Endodermal cell (in vitro differentiated cells): Measurements from ENCODE around the gene OR1J4. TPM values are rescaled to one million over a fixed set of nuclear protein-coding genes. Genes with fewer than 3 reads are reported as not detected.

Experiments used
- DNase-seq: peaks from one replicate; pipeline ENCODE4 v3.0.0-alpha.2; 2017
- H3K27ac ChIP-seq: 2 replicates; pipeline ENCODE4 v1.5.1; 2013; ENCODE audit warnings: mild to moderate bottlenecking, low read depth, low read length, moderate library complexity
- H3K27me3 ChIP-seq: 2 replicates; pipeline ENCODE4 v1.6.1; 2013; ENCODE audit warnings: mild to moderate bottlenecking, low read length, moderate library complexity; ENCODE audit not compliant: insufficient read depth, control insufficient read depth, poor library complexity, severe bottlenecking
- H3K36me3 ChIP-seq: 2 replicates; pipeline ENCODE4 v1.7.0; 2013; ENCODE audit warnings: mild to moderate bottlenecking, low read length, moderate library complexity; ENCODE audit not compliant: control insufficient read depth, insufficient read depth
- H3K4me1 ChIP-seq: one replicate; pipeline ENCODE4 v1.7.0; 2013; ENCODE audit warnings: low read length; ENCODE audit not compliant: control insufficient read depth, insufficient read depth
- H3K4me3 ChIP-seq: 2 replicates; pipeline ENCODE4 v1.5.1; 2013; ENCODE audit warnings: mild to moderate bottlenecking, low read length, moderate library complexity
- H3K9ac ChIP-seq: 2 replicates; pipeline ENCODE4 v1.6.1; 2013; ENCODE audit warnings: mild to moderate bottlenecking, low read length, moderate library complexity; ENCODE audit not compliant: poor library complexity, severe bottlenecking; ENCODE audit errors: extremely low read depth
- H3K9me3 ChIP-seq: 2 replicates; pipeline ENCODE4 v1.6.1; 2013; ENCODE audit warnings: mild to moderate bottlenecking, low read length, moderate library complexity; ENCODE audit not compliant: control insufficient read depth
- H3K27ac Mint-ChIP-seq: 2 replicates; pipeline ENCODE4 v1.8.0; 2020; ENCODE audit warnings: mixed read lengths
- H3K27me3 Mint-ChIP-seq: 2 replicates; pipeline ENCODE4 v1.8.0; 2021; ENCODE audit warnings: mild to moderate bottlenecking, mixed read lengths; ENCODE audit not compliant: insufficient read depth
- H3K36me3 Mint-ChIP-seq: 2 replicates; pipeline ENCODE4 v1.8.0; 2020; ENCODE audit warnings: low read depth, mixed read lengths
- H3K4me1 Mint-ChIP-seq: 2 replicates; pipeline ENCODE4 v1.8.0; 2020; ENCODE audit warnings: mixed read lengths
- H3K4me3 Mint-ChIP-seq: 2 replicates; pipeline ENCODE4 v1.8.0; 2020; ENCODE audit warnings: mild to moderate bottlenecking, moderate library complexity, mixed read lengths
- H3K9me3 Mint-ChIP-seq: 2 replicates; pipeline ENCODE4 v1.8.0; 2020; ENCODE audit warnings: mild to moderate bottlenecking, mixed read lengths
- whole genome bisulfite sequencing, 2 experiments: methylation state at CpG; one replicate each; pipeline versions ENCODE4 v1.1.5 to v1.1.7; 2013; ENCODE audit warnings: missing lambda C conversion rate in 2 of 2, mixed read lengths in 1 of 2; ENCODE audit not compliant: insufficient coverage in 1 of 2, insufficient read length in 1 of 2; 5-methylcytosine and 5-hydroxymethylcytosine counted together
- total RNA-seq, 2 donors: library from RNA; stranded (reverse); fragmentation: NEBNext Ultra II Directional in 1 of 2; extraction: Animal tissue kit (Norgen Biotek cat#: 25700) in 1 of 2; gene quantifications; 2 replicates in 1 of 2; 3 replicates in 1 of 2; pipeline ENCODE4 v1.2.1, GENCODE V29; 2021
- TF ChIP-seq, protein P1 (sequence below): fragments of 200-600 bp; sonication (generic); conservative IDR thresholded peaks from 2 replicates; pipeline ENCODE4 v1.5.0; 2021; ENCODE audit warnings: antibody characterized with exemption, mild to moderate bottlenecking

Gene OR1J4
- total RNA-seq, 2 donors from 2014 or later = not detected

GRCh38 chr9:122498883-122499288 lies 20.1 kb upstream of the OR1J4 start:
- H3K27ac ChIP-seq = no peak overlapping the region
- no peak overlapping the region for H3K4me3 ChIP-seq
- WGBS, 2 experiments = 60% methylated on average over 2 of the region's 2 CpGs; no CpG with 5 or more reads in 1 of the 2 experiments
- H3K9ac ChIP-seq = no peak overlapping the region
- Mint-ChIP-seq H3K9me3 (no peaks in the 10 kb centered on the region), H3K27ac (no peak overlapping the region), H3K4me1 (no peaks in the 10 kb centered on the region), H3K36me3 (no peaks in the 10 kb centered on the region), H3K4me3 (no peak overlapping the region), H3K27me3 (peaks cover 32% of the 10 kb centered on the region)
- DNase-seq = peak; percentile 79
- H3K9me3 ChIP-seq = peaks cover 4% of the 10 kb centered on the region
- TF ChIP-seq, protein P1, sequence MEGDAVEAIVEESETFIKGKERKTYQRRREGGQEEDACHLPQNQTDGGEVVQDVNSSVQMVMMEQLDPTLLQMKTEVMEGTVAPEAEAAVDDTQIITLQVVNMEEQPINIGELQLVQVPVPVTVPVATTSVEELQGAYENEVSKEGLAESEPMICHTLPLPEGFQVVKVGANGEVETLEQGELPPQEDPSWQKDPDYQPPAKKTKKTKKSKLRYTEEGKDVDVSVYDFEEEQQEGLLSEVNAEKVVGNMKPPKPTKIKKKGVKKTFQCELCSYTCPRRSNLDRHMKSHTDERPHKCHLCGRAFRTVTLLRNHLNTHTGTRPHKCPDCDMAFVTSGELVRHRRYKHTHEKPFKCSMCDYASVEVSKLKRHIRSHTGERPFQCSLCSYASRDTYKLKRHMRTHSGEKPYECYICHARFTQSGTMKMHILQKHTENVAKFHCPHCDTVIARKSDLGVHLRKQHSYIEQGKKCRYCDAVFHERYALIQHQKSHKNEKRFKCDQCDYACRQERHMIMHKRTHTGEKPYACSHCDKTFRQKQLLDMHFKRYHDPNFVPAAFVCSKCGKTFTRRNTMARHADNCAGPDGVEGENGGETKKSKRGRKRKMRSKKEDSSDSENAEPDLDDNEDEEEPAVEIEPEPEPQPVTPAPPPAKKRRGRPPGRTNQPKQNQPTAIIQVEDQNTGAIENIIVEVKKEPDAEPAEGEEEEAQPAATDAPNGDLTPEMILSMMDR = peak; percentile 87
- H3K36me3 ChIP-seq = no peaks in the 10 kb centered on the region
- H3K27me3 ChIP-seq = no peaks in the 10 kb centered on the region
- no peaks in the 10 kb centered on the region for H3K4me1 ChIP-seq

DNA sequence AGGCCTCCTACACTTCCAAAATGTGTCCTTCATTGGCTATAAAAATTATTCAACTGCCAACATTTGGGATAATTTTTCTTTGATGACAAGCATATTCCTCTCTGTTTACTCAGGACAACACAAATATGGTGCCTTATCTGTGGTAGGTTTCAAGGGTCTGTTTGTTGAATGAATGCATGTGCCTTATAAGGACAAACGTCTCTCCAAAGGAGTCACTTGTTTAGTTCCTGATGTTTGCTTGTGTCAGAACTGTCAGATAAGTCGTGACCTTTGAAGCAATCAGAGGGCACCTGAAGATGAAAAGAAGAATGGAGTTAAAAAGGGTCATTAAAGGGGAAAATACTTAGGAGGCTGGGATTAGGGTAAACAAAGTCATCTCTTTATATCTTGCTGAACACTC lies 12.0 kb upstream of the OR1J4 start:
- Mint-ChIP-seq H3K4me3 (no peak overlapping the region), H3K36me3 (no peaks in the 10 kb centered on the region), H3K9me3 (no peaks in the 10 kb centered on the region), H3K27me3 (peaks cover 52% of the 10 kb centered on the region), H3K4me1 (peaks cover 8% of the 10 kb centered on the region), H3K27ac (no peak overlapping the region)
- H3K4me1 ChIP-seq = no peaks in the 10 kb centered on the region
- no peak overlapping the region for H3K27ac ChIP-seq
- peaks cover 17% of the 10 kb centered on the region for H3K27me3 ChIP-seq
- TF ChIP-seq, protein P1 = no peak
- no peak overlapping the region for H3K4me3 ChIP-seq
- DNase-seq = no peak
- peaks cover 12% of the 10 kb centered on the region for H3K9me3 ChIP-seq
- H3K9ac ChIP-seq = no peak overlapping the region
- H3K36me3 ChIP-seq = no peaks in the 10 kb centered on the region
- WGBS, 2 experiments = 40 to 61% methylated on average over 2 of the region's 2 CpGs

DNA sequence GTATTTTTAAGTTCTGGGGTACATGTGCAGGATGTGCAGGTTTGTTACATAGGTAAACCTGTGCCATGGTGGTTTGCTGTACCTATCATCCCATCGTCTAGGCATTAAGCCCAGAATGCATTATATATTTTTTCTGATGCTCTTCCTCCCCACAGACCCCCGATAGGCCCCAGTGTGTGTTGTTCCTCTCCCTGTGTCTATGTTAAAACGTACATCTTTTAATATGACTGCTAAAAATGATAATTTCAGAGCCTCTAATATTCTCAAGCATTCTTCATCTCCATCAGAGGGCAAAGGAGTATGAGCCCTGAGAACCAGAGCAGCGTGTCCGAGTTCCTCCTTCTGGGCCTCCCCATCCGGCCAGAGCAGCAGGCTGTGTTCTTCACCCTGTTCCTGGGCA lies 8.4 kb upstream of the OR1J4 start, which contains the start of gene OR1J2:
Gene OR1J2 (plus strand): TSS at position 301 of the 400 bp plus-strand sequence. CDS start 0 bp downstream, at position 301.
- Histone ChIP-seq H3K27me3 (peaks cover 17% of the 10 kb centered on the region), H3K4me1 (no peaks in the 10 kb centered on the region), H3K4me3 (no peak within 1 kb of the TSS), H3K27ac (no peak within 1 kb of the TSS), H3K9me3 (peaks cover 7% of the 10 kb centered on the region), H3K9ac (no peak within 1 kb of the TSS), H3K36me3 (no peaks in the 10 kb centered on the region)
- H3K36me3 Mint-ChIP-seq = no peaks in the 10 kb centered on the region
- H3K27ac Mint-ChIP-seq = no peak within 1 kb of the TSS
- H3K4me1 Mint-ChIP-seq = peaks cover 8% of the 10 kb centered on the region
- no peaks in the 10 kb centered on the region for H3K9me3 Mint-ChIP-seq
- H3K4me3 Mint-ChIP-seq = no peak within 1 kb of the TSS
- H3K27me3 Mint-ChIP-seq = peaks cover 71% of the 10 kb centered on the region
- no peak for DNase-seq
- TF ChIP-seq, protein P1 = no peak
- WGBS, 2 experiments = 70 to 100% methylated on average over 1 to 6 of the region's 6 CpGs
